ENCODE results near the gene SLC44A4. TPM values are rescaled to one million over a fixed set of nuclear protein-coding genes. Genes with fewer than 3 reads are reported as not detected.
"Not testable (repeated sequence)": the region's sequence is repeated elsewhere in the genome, so short reads cannot be mapped to it uniquely, and the experiment has no call there.

The SLC44A4 gene
- total RNA-seq, 2 donors from 2014 or later: 0.10 to 0.13 TPM

GRCh38 chr6:31870385-31870921, 8.3 kb downstream of the SLC44A4 start:
- no peak for ATAC-seq
- no peaks in the 10 kb centered on the region for H3K36me3 Mint-ChIP-seq (ENCODE audit: low read depth)
- no peaks in the 10 kb centered on the region for H3K27me3 Mint-ChIP-seq
- no peak overlapping the region for H3K27ac Mint-ChIP-seq
- H3K9me3 ChIP-seq (ENCODE audit: control insufficient read depth, low read length, poor library complexity, severe bottlenecking): no peaks in the 10 kb centered on the region
- H3K4me3 Mint-ChIP-seq: no peak overlapping the region
- peaks cover 11% of the 10 kb centered on the region for H3K4me1 Mint-ChIP-seq
- no peak for DNase-seq

- Mint-ChIP-seq H3K4me1 (peaks cover 14% of the 10 kb centered on the region), H3K4me3 (no peak overlapping the region), H3K36me3 (ENCODE audit: low read depth) (no peaks in the 10 kb centered on the region), H3K27ac (no peak overlapping the region), H3K27me3 (no peaks in the 10 kb centered on the region)
- no peaks in the 10 kb centered on the region for H3K9me3 ChIP-seq (ENCODE audit: control insufficient read depth, low read length, poor library complexity, severe bottlenecking)
- ATAC-seq (no peak), DNase-seq (no peak)
These were observed 9.5 kb downstream of the SLC44A4 start for GRCh38 chr6:31869343-31869742.

- ATAC-seq; H3K27me3 Mint-ChIP-seq; H3K36me3 Mint-ChIP-seq (ENCODE audit: low read depth); DNase-seq; H3K27ac Mint-ChIP-seq; H3K9me3 ChIP-seq (ENCODE audit: control insufficient read depth, low read length, poor library complexity, severe bottlenecking); H3K4me3 Mint-ChIP-seq: not testable (repeated sequence)
- peaks cover 10% of the 10 kb centered on the region for H3K4me1 Mint-ChIP-seq
These were observed 10.2 kb downstream of the SLC44A4 start for GRCh38 chr6:31868658-31868971.

- Mint-ChIP-seq H3K4me3 (no peak overlapping the region), H3K4me1 (peaks cover 18% of the 10 kb centered on the region), H3K36me3 (ENCODE audit: low read depth) (no peaks in the 10 kb centered on the region), H3K27me3 (no peaks in the 10 kb centered on the region), H3K27ac (no peak overlapping the region)
- no peak for ATAC-seq
- no peak for DNase-seq
- H3K9me3 ChIP-seq (ENCODE audit: control insufficient read depth, low read length, poor library complexity, severe bottlenecking): no peaks in the 10 kb centered on the region
These were observed 13.3 kb downstream of the SLC44A4 start for GRCh38 chr6:31865205-31866118.

- H3K9me3 ChIP-seq (ENCODE audit: control insufficient read depth, low read length, poor library complexity, severe bottlenecking): no peaks in the 10 kb centered on the region
- no peak for ATAC-seq
- H3K4me3 Mint-ChIP-seq: no peak overlapping the region
- no peaks in the 10 kb centered on the region for H3K27me3 Mint-ChIP-seq
- no peak for DNase-seq
- peak overlapping the region; percentile 97 for H3K27ac Mint-ChIP-seq
- H3K4me1 Mint-ChIP-seq: peaks cover 21% of the 10 kb centered on the region
- H3K36me3 Mint-ChIP-seq (ENCODE audit: low read depth): no peaks in the 10 kb centered on the region
These were observed 14.0 kb downstream of the SLC44A4 start for GRCh38 chr6:31864818-31865204.

- H3K36me3 Mint-ChIP-seq (ENCODE audit: low read depth); DNase-seq; H3K9me3 ChIP-seq (ENCODE audit: control insufficient read depth, low read length, poor library complexity, severe bottlenecking); ATAC-seq; H3K27me3 Mint-ChIP-seq: not testable (repeated sequence)
- Mint-ChIP-seq H3K4me3 (peak overlapping the region; percentile 96), H3K27ac (peak overlapping the region; percentile 97), H3K4me1 (peaks cover 21% of the 10 kb centered on the region)
These were observed 14.7 kb downstream of the SLC44A4 start for GRCh38 chr6:31864123-31864562.

- H3K4me3 Mint-ChIP-seq: peak within 1 kb of the TSS; percentile 96
- H3K36me3 Mint-ChIP-seq (ENCODE audit: low read depth): no peaks in the 10 kb centered on the region
- H3K4me1 Mint-ChIP-seq: peaks cover 21% of the 10 kb centered on the region
- peak; percentile 95 for ATAC-seq
- no peaks in the 10 kb centered on the region for H3K9me3 ChIP-seq (ENCODE audit: control insufficient read depth, low read length, poor library complexity, severe bottlenecking)
- H3K27me3 Mint-ChIP-seq: no peaks in the 10 kb centered on the region
- peak; percentile 95 to 99 (median 96) for DNase-seq
- peak within 1 kb of the TSS; percentile 97 for H3K27ac Mint-ChIP-seq
These were observed 16.2 kb downstream of the SLC44A4 start, which contains the start of gene NEU1 for GRCh38 chr6:31862344-31863235. Gene NEU1, minus strand, starts transcription at chr6:31862821. Its CDS starts 45 bp downstream, at chr6:31862776.

GRCh38 chr6:31861919-31862343, 16.9 kb downstream of the SLC44A4 start:
- Mint-ChIP-seq H3K27ac (peak overlapping the region; percentile 97), H3K36me3 (ENCODE audit: low read depth) (no peaks in the 10 kb centered on the region), H3K27me3 (no peaks in the 10 kb centered on the region), H3K4me1 (peaks cover 23% of the 10 kb centered on the region), H3K4me3 (peak overlapping the region; percentile 96)
- DNase-seq: no peak
- no peak for ATAC-seq
- no peaks in the 10 kb centered on the region for H3K9me3 ChIP-seq (ENCODE audit: control insufficient read depth, low read length, poor library complexity, severe bottlenecking)

- H3K27ac Mint-ChIP-seq: no peak overlapping the region
- ATAC-seq: no peak
- no peaks in the 10 kb centered on the region for H3K36me3 Mint-ChIP-seq (ENCODE audit: low read depth)
- H3K27me3 Mint-ChIP-seq: no peaks in the 10 kb centered on the region
- no peaks in the 10 kb centered on the region for H3K9me3 ChIP-seq (ENCODE audit: control insufficient read depth, low read length, poor library complexity, severe bottlenecking)
- DNase-seq: no peak
- H3K4me3 Mint-ChIP-seq: peak overlapping the region; percentile 96
- H3K4me1 Mint-ChIP-seq: peaks cover 23% of the 10 kb centered on the region
These were observed 17.6 kb downstream of the SLC44A4 start for GRCh38 chr6:31861150-31861549.

- DNase-seq (no peak), ATAC-seq (no peak)
- Mint-ChIP-seq H3K4me3 (no peak overlapping the region), H3K36me3 (ENCODE audit: low read depth) (no peaks in the 10 kb centered on the region), H3K27ac (no peak overlapping the region), H3K27me3 (no peaks in the 10 kb centered on the region), H3K4me1 (peaks cover 23% of the 10 kb centered on the region)
- H3K9me3 ChIP-seq (ENCODE audit: control insufficient read depth, low read length, poor library complexity, severe bottlenecking): no peaks in the 10 kb centered on the region
These were observed 18.4 kb downstream of the SLC44A4 start for GRCh38 chr6:31860349-31860748.

- H3K27me3 Mint-ChIP-seq: no peaks in the 10 kb centered on the region
- no peaks in the 10 kb centered on the region for H3K36me3 Mint-ChIP-seq (ENCODE audit: low read depth)
- H3K4me3 Mint-ChIP-seq: no peak overlapping the region
- no peaks in the 10 kb centered on the region for H3K9me3 ChIP-seq (ENCODE audit: control insufficient read depth, low read length, poor library complexity, severe bottlenecking)
- DNase-seq: no peak
- H3K4me1 Mint-ChIP-seq: peaks cover 23% of the 10 kb centered on the region
- no peak for ATAC-seq
- H3K27ac Mint-ChIP-seq: no peak overlapping the region
These were observed 18.9 kb downstream of the SLC44A4 start for GRCh38 chr6:31859923-31860322.

GRCh38 chr6:31858707-31859106, 20.1 kb downstream of the SLC44A4 start:
- Mint-ChIP-seq H3K36me3 (ENCODE audit: low read depth) (no peaks in the 10 kb centered on the region), H3K27ac (no peak overlapping the region), H3K4me1 (peaks cover 20% of the 10 kb centered on the region), H3K27me3 (no peaks in the 10 kb centered on the region), H3K4me3 (no peak overlapping the region)
- ATAC-seq (no peak), DNase-seq (no peak)
- no peaks in the 10 kb centered on the region for H3K9me3 ChIP-seq (ENCODE audit: control insufficient read depth, low read length, poor library complexity, severe bottlenecking)

- H3K27ac Mint-ChIP-seq; H3K36me3 Mint-ChIP-seq (ENCODE audit: low read depth); H3K27me3 Mint-ChIP-seq; DNase-seq; ATAC-seq; H3K9me3 ChIP-seq (ENCODE audit: control insufficient read depth, low read length, poor library complexity, severe bottlenecking); H3K4me3 Mint-ChIP-seq: not testable (repeated sequence)
- H3K4me1 Mint-ChIP-seq: peaks cover 18% of the 10 kb centered on the region
These were observed 21.0 kb downstream of the SLC44A4 start for GRCh38 chr6:31857774-31858173.

Data from T-helper 17 cell (primary cell).